ENCODE results near the gene LRRC18. TPM values are rescaled to one million over a fixed set of nuclear protein-coding genes. Genes with fewer than 3 reads are reported as not detected.

LRRC18 gene
- total and polyA plus RNA-seq, 2 donors from 2014 or later: not detected

DNA sequence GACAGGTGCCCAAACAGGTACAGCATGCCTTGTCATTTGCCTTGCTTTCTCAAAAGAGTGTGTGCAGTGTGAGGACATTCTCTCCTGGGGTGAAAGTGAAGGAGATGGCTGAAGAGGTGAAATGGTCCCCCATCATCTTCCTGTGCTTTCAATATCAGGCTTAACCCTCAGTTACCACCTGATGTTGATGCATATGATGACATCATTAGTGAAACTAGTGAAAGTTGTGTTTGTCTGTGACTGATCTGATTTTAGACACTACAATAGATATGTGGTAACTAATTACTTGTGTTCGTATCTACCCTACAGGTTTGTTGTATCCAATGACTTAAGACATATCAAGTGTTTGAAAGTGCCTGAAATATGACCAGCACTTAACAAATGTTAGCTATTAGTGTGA, 24.4 kb upstream of the LRRC18 start:
- TF ChIP-seq, protein P1, sequence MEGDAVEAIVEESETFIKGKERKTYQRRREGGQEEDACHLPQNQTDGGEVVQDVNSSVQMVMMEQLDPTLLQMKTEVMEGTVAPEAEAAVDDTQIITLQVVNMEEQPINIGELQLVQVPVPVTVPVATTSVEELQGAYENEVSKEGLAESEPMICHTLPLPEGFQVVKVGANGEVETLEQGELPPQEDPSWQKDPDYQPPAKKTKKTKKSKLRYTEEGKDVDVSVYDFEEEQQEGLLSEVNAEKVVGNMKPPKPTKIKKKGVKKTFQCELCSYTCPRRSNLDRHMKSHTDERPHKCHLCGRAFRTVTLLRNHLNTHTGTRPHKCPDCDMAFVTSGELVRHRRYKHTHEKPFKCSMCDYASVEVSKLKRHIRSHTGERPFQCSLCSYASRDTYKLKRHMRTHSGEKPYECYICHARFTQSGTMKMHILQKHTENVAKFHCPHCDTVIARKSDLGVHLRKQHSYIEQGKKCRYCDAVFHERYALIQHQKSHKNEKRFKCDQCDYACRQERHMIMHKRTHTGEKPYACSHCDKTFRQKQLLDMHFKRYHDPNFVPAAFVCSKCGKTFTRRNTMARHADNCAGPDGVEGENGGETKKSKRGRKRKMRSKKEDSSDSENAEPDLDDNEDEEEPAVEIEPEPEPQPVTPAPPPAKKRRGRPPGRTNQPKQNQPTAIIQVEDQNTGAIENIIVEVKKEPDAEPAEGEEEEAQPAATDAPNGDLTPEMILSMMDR (IDR thresholded peaks at IDR 0.05; ENCODE audit: borderline replicate concordance, extremely low read depth, insufficient read depth): no peak
- H3K4me1 ChIP-seq (ENCODE audit: control insufficient read depth in 2 of 3, insufficient read depth in 2 of 3, low read depth in 1 of 3, low read length in 3 of 3): no peaks in the 10 kb centered on the region
- H3K27ac ChIP-seq (ENCODE audit: low read depth in 2 of 2, low read length in 2 of 2): no peak overlapping the region
- DNase-seq (no peak), FAIRE-seq (no peak)
- no peaks in the 10 kb centered on the region for H3K27me3 ChIP-seq (ENCODE audit: control insufficient read depth, insufficient read depth, low read length)
- H3K4me3 ChIP-seq (ENCODE audit: low read length in 3 of 3): no peak overlapping the region
- H3K36me3 ChIP-seq (ENCODE audit: control insufficient read depth in 2 of 3, insufficient read depth in 3 of 3, low read length in 3 of 3): no peaks in the 10 kb centered on the region
- intact Hi-C loops (cut with DNase I): no loop called here
- no peak overlapping the region for H3K9ac ChIP-seq (ENCODE audit: low read length in 3 of 3)
- H3K9me3 ChIP-seq (ENCODE audit: control insufficient read depth in 2 of 3, insufficient read depth in 1 of 3, low read length in 3 of 3): no peaks in the 10 kb centered on the region

GRCh38 chr10:48958598-48959190, 19.1 kb upstream of the LRRC18 start:
- no peaks in the 10 kb centered on the region for H3K4me1 ChIP-seq (ENCODE audit: control insufficient read depth in 2 of 3, insufficient read depth in 2 of 3, low read depth in 1 of 3, low read length in 3 of 3)
- H3K27ac ChIP-seq (ENCODE audit: low read depth in 2 of 2, low read length in 2 of 2): no peak overlapping the region
- DNase-seq: peak in 1 of 5 donors; percentile 13
- intact Hi-C loops (cut with DNase I): no loop called here
- no peaks in the 10 kb centered on the region for H3K36me3 ChIP-seq (ENCODE audit: control insufficient read depth in 2 of 3, insufficient read depth in 3 of 3, low read length in 3 of 3)
- H3K4me3 ChIP-seq (ENCODE audit: low read length in 3 of 3): no peak overlapping the region
- H3K9ac ChIP-seq (ENCODE audit: low read length in 3 of 3): no peak overlapping the region
- no peaks in the 10 kb centered on the region for H3K9me3 ChIP-seq (ENCODE audit: control insufficient read depth in 2 of 3, insufficient read depth in 1 of 3, low read length in 3 of 3)
- TF ChIP-seq, protein P1 (IDR thresholded peaks at IDR 0.05; ENCODE audit: borderline replicate concordance, extremely low read depth, insufficient read depth): no peak
- no peaks in the 10 kb centered on the region for H3K27me3 ChIP-seq (ENCODE audit: control insufficient read depth, insufficient read depth, low read length)
- FAIRE-seq: no peak

DNA sequence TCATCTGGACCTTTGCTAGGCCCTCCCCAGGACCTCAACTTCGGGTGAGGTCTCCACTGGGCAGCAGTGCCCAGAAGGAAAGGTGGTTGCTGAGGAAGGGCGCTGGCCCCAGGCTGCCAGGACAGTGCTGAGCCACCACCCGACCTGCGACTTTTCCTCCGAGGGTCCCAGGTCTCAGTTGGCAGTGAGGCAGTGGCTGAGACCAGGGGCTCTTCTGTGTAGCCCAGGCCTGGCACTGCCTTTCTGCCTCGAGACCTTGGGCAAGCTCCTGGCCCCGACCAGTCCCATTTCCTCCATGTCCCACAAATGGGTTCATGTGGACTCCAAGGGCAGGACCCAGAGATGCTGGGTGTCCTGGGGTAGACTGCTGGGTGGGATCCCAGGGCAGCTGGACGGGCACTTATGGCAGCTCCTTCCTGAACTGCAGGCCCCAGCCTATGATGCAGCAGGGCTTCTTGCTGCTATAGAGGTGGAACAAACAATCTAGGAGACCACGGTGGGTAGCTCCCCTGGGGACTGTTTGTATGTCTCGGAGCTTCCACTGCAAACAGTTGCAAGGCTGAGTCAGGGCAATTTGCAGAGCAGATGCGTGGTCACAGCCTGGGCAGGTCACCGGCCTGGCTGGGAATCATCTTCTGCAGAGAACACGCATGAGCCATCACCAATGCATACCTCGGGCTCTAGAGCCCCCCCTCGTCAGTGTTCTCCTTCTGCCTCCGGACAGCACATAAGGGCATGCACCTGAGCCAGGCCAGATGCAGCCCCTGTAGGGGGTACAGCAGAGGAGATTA, 17.9 kb upstream of the LRRC18 start:
- Histone ChIP-seq H3K9me3 (ENCODE audit: control insufficient read depth in 2 of 3, insufficient read depth in 1 of 3, low read length in 3 of 3) (no peaks in the 10 kb centered on the region), H3K36me3 (ENCODE audit: control insufficient read depth in 2 of 3, insufficient read depth in 3 of 3, low read length in 3 of 3) (no peaks in the 10 kb centered on the region), H3K4me3 (ENCODE audit: low read length in 3 of 3) (no peak overlapping the region), H3K27me3 (ENCODE audit: control insufficient read depth, insufficient read depth, low read length) (no peaks in the 10 kb centered on the region), H3K27ac (ENCODE audit: low read depth in 2 of 2, low read length in 2 of 2) (no peak overlapping the region), H3K9ac (ENCODE audit: low read length in 3 of 3) (no peak overlapping the region), H3K4me1 (ENCODE audit: control insufficient read depth in 2 of 3, insufficient read depth in 2 of 3, low read depth in 1 of 3, low read length in 3 of 3) (no peaks in the 10 kb centered on the region)
- TF ChIP-seq, protein P1 (IDR thresholded peaks at IDR 0.05; ENCODE audit: borderline replicate concordance, extremely low read depth, insufficient read depth): no peak
- DNase-seq (no peak), FAIRE-seq (no peak)
- intact Hi-C loops (cut with DNase I): no loop called here
